ENCODE data around the gene TTC21A. TPM values are rescaled to one million over a fixed set of nuclear protein-coding genes. Genes with fewer than 3 reads are reported as not detected.
"Not testable (repeated sequence)": the region's sequence is repeated elsewhere in the genome, so short reads cannot be mapped to it uniquely, and the experiment has no call there.

TTC21A gene
- 1 to 10 TPM in 1 of 2 donors, under 1 TPM in 1; 0.12 to 1.8 TPM for total RNA-seq

- H3K36me3 Mint-ChIP-seq: no peaks in the 10 kb centered on the region
- peaks cover 17 to 24% of the 10 kb centered on the region in 2 donors for H3K27me3 Mint-ChIP-seq
- peak within 1 kb of the TSS; percentile 15 to 20 for H3K27ac Mint-ChIP-seq
- no peaks in the 10 kb centered on the region for H3K9me3 Mint-ChIP-seq
- peaks cover 36 to 41% of the 10 kb centered on the region in 2 donors for H3K4me1 Mint-ChIP-seq (ENCODE audit: low read depth in 2 of 2)
- peak; percentile 76 to 82 for ATAC-seq
- H3K4me3 Mint-ChIP-seq: peak within 1 kb of the TSS; percentile 94
- DNase-seq (ENCODE audit: low spot score): peak; percentile 81
Measured at GRCh38 chr3:39107388-39108199, at the start of gene TTC21A, which contains the start of gene GORASP1. TTC21A (plus strand) TSS chr3:39107680; CDS start chr3:39107838, 158 bp downstream. GORASP1 (minus strand) TSS chr3:39107627; CDS start chr3:39107541, 86 bp downstream.

- not testable (repeated sequence) for DNase-seq (ENCODE audit: low spot score); H3K4me3 Mint-ChIP-seq; H3K27ac Mint-ChIP-seq; H3K36me3 Mint-ChIP-seq; ATAC-seq; H3K9me3 Mint-ChIP-seq; H3K27me3 Mint-ChIP-seq
- H3K4me1 Mint-ChIP-seq (ENCODE audit: low read depth in 2 of 2): peaks cover 23 to 32% of the 10 kb centered on the region in 2 donors
Measured at GRCh38 chr3:39061228-39061627, 46.3 kb upstream of the TTC21A start.

- H3K9me3 Mint-ChIP-seq: no peaks in the 10 kb centered on the region
- no peaks in the 10 kb centered on the region for H3K27me3 Mint-ChIP-seq
- H3K4me1 Mint-ChIP-seq (ENCODE audit: low read depth in 2 of 2): peaks cover 21 to 24% of the 10 kb centered on the region in 2 donors
- DNase-seq (ENCODE audit: low spot score) (no peak), ATAC-seq (no peak)
- peak overlapping the region; percentile 20 for H3K4me3 Mint-ChIP-seq
- peak overlapping the region in 1 of 2 donors; percentile 34 for H3K27ac Mint-ChIP-seq
- H3K36me3 Mint-ChIP-seq: peaks cover 5% of the 10 kb centered on the region
Measured at GRCh38 chr3:39062180-39062579, 45.3 kb upstream of the TTC21A start.

- DNase-seq (ENCODE audit: low spot score) (no peak), ATAC-seq (peak in 1 of 2 donors; percentile 48)
- peaks cover 21 to 24% of the 10 kb centered on the region in 2 donors for H3K4me1 Mint-ChIP-seq (ENCODE audit: low read depth in 2 of 2)
- H3K27me3 Mint-ChIP-seq: no peaks in the 10 kb centered on the region
- H3K4me3 Mint-ChIP-seq: no peak overlapping the region
- peak overlapping the region in 1 of 2 donors; percentile 34 for H3K27ac Mint-ChIP-seq
- peaks cover 5% of the 10 kb centered on the region for H3K36me3 Mint-ChIP-seq
- no peaks in the 10 kb centered on the region for H3K9me3 Mint-ChIP-seq
Measured at GRCh38 chr3:39063143-39063542, 44.3 kb upstream of the TTC21A start.

- no peak overlapping the region for H3K4me3 Mint-ChIP-seq
- H3K27me3 Mint-ChIP-seq: no peaks in the 10 kb centered on the region
- ATAC-seq (no peak), DNase-seq (ENCODE audit: low spot score) (no peak)
- peaks cover 11 to 13% of the 10 kb centered on the region in 2 donors for H3K4me1 Mint-ChIP-seq (ENCODE audit: low read depth in 2 of 2)
- H3K9me3 Mint-ChIP-seq: no peaks in the 10 kb centered on the region
- peaks cover 5% of the 10 kb centered on the region for H3K36me3 Mint-ChIP-seq
- no peak overlapping the region for H3K27ac Mint-ChIP-seq
Measured at GRCh38 chr3:39064646-39065045, 42.8 kb upstream of the TTC21A start.

GRCh38 chr3:39065197-39065596, 42.3 kb upstream of the TTC21A start:
- H3K36me3 Mint-ChIP-seq: peaks cover 8% of the 10 kb centered on the region
- DNase-seq (ENCODE audit: low spot score): no peak
- H3K27ac Mint-ChIP-seq: no peak overlapping the region

GRCh38 chr3:39067286-39067685, 40.2 kb upstream of the TTC21A start:
- H3K27me3 Mint-ChIP-seq: no peaks in the 10 kb centered on the region
- H3K9me3 Mint-ChIP-seq: no peaks in the 10 kb centered on the region
- peaks cover 4 to 5% of the 10 kb centered on the region in 2 donors for H3K4me1 Mint-ChIP-seq (ENCODE audit: low read depth in 2 of 2)
- H3K36me3 Mint-ChIP-seq: peaks cover 11% of the 10 kb centered on the region
- DNase-seq (ENCODE audit: low spot score) (no peak), ATAC-seq (no peak)
- H3K4me3 Mint-ChIP-seq: no peak overlapping the region
- H3K27ac Mint-ChIP-seq: no peak overlapping the region

More at GRCh38 chr3:39065197-39065596, 42.3 kb upstream of the TTC21A start:
- Mint-ChIP-seq H3K27me3 (no peaks in the 10 kb centered on the region), H3K4me3 (no peak overlapping the region), H3K9me3 (no peaks in the 10 kb centered on the region), H3K4me1 (ENCODE audit: low read depth in 2 of 2) (peaks cover 11 to 13% of the 10 kb centered on the region in 2 donors)
- peak in 1 of 2 donors; percentile 52 for ATAC-seq

GRCh38 chr3:39068556-39068955, 38.9 kb upstream of the TTC21A start:
- Mint-ChIP-seq H3K4me1 (ENCODE audit: low read depth in 2 of 2) (peaks cover 0 to 8% of the 10 kb centered on the region in 2 donors), H3K27ac (no peak overlapping the region), H3K36me3 (peaks cover 11% of the 10 kb centered on the region), H3K9me3 (no peaks in the 10 kb centered on the region), H3K27me3 (no peaks in the 10 kb centered on the region), H3K4me3 (no peak overlapping the region)
- no peak for DNase-seq (ENCODE audit: low spot score)
- ATAC-seq: no peak

- H3K4me3 Mint-ChIP-seq: no peak overlapping the region
- peak overlapping the region in 1 of 2 donors; percentile 22 for H3K27ac Mint-ChIP-seq
- no peaks in the 10 kb centered on the region for H3K27me3 Mint-ChIP-seq
- no peak for DNase-seq (ENCODE audit: low spot score)
- H3K36me3 Mint-ChIP-seq: peaks cover 19% of the 10 kb centered on the region
- peaks cover 0 to 5% of the 10 kb centered on the region in 2 donors for H3K4me1 Mint-ChIP-seq (ENCODE audit: low read depth in 2 of 2)
- no peak for ATAC-seq
- H3K9me3 Mint-ChIP-seq: no peaks in the 10 kb centered on the region
Measured at GRCh38 chr3:39075910-39076309, 31.6 kb upstream of the TTC21A start.

- no peak for DNase-seq (ENCODE audit: low spot score)
Measured at GRCh38 chr3:39079530-39079929, 27.9 kb upstream of the TTC21A start.

GRCh38 chr3:39080026-39080425, 27.5 kb upstream of the TTC21A start:
- DNase-seq (ENCODE audit: low spot score): no peak
- Mint-ChIP-seq H3K27ac (no peak overlapping the region), H3K27me3 (no peaks in the 10 kb centered on the region), H3K36me3 (peaks cover 27% of the 10 kb centered on the region), H3K4me1 (ENCODE audit: low read depth in 2 of 2) (no peaks in the 10 kb centered on the region), H3K4me3 (no peak overlapping the region), H3K9me3 (no peaks in the 10 kb centered on the region)
- no peak for ATAC-seq

More at GRCh38 chr3:39079530-39079929, 27.9 kb upstream of the TTC21A start:
- H3K4me1 Mint-ChIP-seq (ENCODE audit: low read depth in 2 of 2): no peaks in the 10 kb centered on the region
- peaks cover 31% of the 10 kb centered on the region for H3K36me3 Mint-ChIP-seq
- H3K27me3 Mint-ChIP-seq: no peaks in the 10 kb centered on the region
- no peak for ATAC-seq
- no peak overlapping the region for H3K4me3 Mint-ChIP-seq
- no peaks in the 10 kb centered on the region for H3K9me3 Mint-ChIP-seq
- no peak overlapping the region for H3K27ac Mint-ChIP-seq

- Mint-ChIP-seq H3K27me3 (no peaks in the 10 kb centered on the region), H3K36me3 (peaks cover 18% of the 10 kb centered on the region), H3K4me1 (ENCODE audit: low read depth in 2 of 2) (no peaks in the 10 kb centered on the region), H3K27ac (peak overlapping the region in 1 of 2 donors; percentile 2), H3K9me3 (no peaks in the 10 kb centered on the region), H3K4me3 (no peak overlapping the region)
- ATAC-seq (no peak), DNase-seq (ENCODE audit: low spot score) (no peak)
Measured at GRCh38 chr3:39082666-39083313, 24.7 kb upstream of the TTC21A start.

- no peaks in the 10 kb centered on the region for H3K9me3 Mint-ChIP-seq
- H3K36me3 Mint-ChIP-seq: peaks cover 17% of the 10 kb centered on the region
- DNase-seq (ENCODE audit: low spot score): no peak
- no peak overlapping the region for H3K4me3 Mint-ChIP-seq
- H3K4me1 Mint-ChIP-seq (ENCODE audit: low read depth in 2 of 2): no peaks in the 10 kb centered on the region
- H3K27me3 Mint-ChIP-seq: no peaks in the 10 kb centered on the region
- ATAC-seq: no peak
- H3K27ac Mint-ChIP-seq: no peak overlapping the region
Measured at GRCh38 chr3:39086144-39086543, 21.3 kb upstream of the TTC21A start.

GRCh38 chr3:39088456-39088855, 19.0 kb upstream of the TTC21A start:
- no peak for ATAC-seq
- H3K36me3 Mint-ChIP-seq: peaks cover 12% of the 10 kb centered on the region
- no peaks in the 10 kb centered on the region for H3K27me3 Mint-ChIP-seq
- no peak overlapping the region for H3K4me3 Mint-ChIP-seq
- no peaks in the 10 kb centered on the region for H3K4me1 Mint-ChIP-seq (ENCODE audit: low read depth in 2 of 2)
- no peak overlapping the region for H3K27ac Mint-ChIP-seq
- no peak for DNase-seq (ENCODE audit: low spot score)
- H3K9me3 Mint-ChIP-seq: no peaks in the 10 kb centered on the region
